Endodermal cell (in vitro differentiated cells): ENCODE measurements around the gene KIF6. TPM values are rescaled to one million over a fixed set of nuclear protein-coding genes. Genes with fewer than 3 reads are reported as not detected.

ENCODE experiments used
- DNase-seq: peaks from one replicate; pipeline ENCODE4 v3.0.0-alpha.2; 2017
- H3K27ac ChIP-seq: 2 replicates; pipeline ENCODE4 v1.5.1; 2013; ENCODE audit warnings: mild to moderate bottlenecking, low read depth, low read length, moderate library complexity
- H3K27me3 ChIP-seq: 2 replicates; pipeline ENCODE4 v1.6.1; 2013; ENCODE audit warnings: mild to moderate bottlenecking, low read length, moderate library complexity; ENCODE audit not compliant: insufficient read depth, control insufficient read depth, poor library complexity, severe bottlenecking
- H3K36me3 ChIP-seq: 2 replicates; pipeline ENCODE4 v1.7.0; 2013; ENCODE audit warnings: mild to moderate bottlenecking, low read length, moderate library complexity; ENCODE audit not compliant: control insufficient read depth, insufficient read depth
- H3K4me1 ChIP-seq: one replicate; pipeline ENCODE4 v1.7.0; 2013; ENCODE audit warnings: low read length; ENCODE audit not compliant: control insufficient read depth, insufficient read depth
- H3K4me3 ChIP-seq: 2 replicates; pipeline ENCODE4 v1.5.1; 2013; ENCODE audit warnings: mild to moderate bottlenecking, low read length, moderate library complexity
- H3K9ac ChIP-seq: 2 replicates; pipeline ENCODE4 v1.6.1; 2013; ENCODE audit warnings: mild to moderate bottlenecking, low read length, moderate library complexity; ENCODE audit not compliant: poor library complexity, severe bottlenecking; ENCODE audit errors: extremely low read depth
- H3K9me3 ChIP-seq: 2 replicates; pipeline ENCODE4 v1.6.1; 2013; ENCODE audit warnings: mild to moderate bottlenecking, low read length, moderate library complexity; ENCODE audit not compliant: control insufficient read depth
- H3K27ac Mint-ChIP-seq: 2 replicates; pipeline ENCODE4 v1.8.0; 2020; ENCODE audit warnings: mixed read lengths
- H3K27me3 Mint-ChIP-seq: 2 replicates; pipeline ENCODE4 v1.8.0; 2021; ENCODE audit warnings: mild to moderate bottlenecking, mixed read lengths; ENCODE audit not compliant: insufficient read depth
- H3K36me3 Mint-ChIP-seq: 2 replicates; pipeline ENCODE4 v1.8.0; 2020; ENCODE audit warnings: low read depth, mixed read lengths
- H3K4me1 Mint-ChIP-seq: 2 replicates; pipeline ENCODE4 v1.8.0; 2020; ENCODE audit warnings: mixed read lengths
- H3K4me3 Mint-ChIP-seq: 2 replicates; pipeline ENCODE4 v1.8.0; 2020; ENCODE audit warnings: mild to moderate bottlenecking, moderate library complexity, mixed read lengths
- H3K9me3 Mint-ChIP-seq: 2 replicates; pipeline ENCODE4 v1.8.0; 2020; ENCODE audit warnings: mild to moderate bottlenecking, mixed read lengths
- WGBS, 2 experiments: methylation state at CpG; one replicate each; pipeline versions ENCODE4 v1.1.5 to v1.1.7; 2013; ENCODE audit warnings: missing lambda C conversion rate in 2 of 2, mixed read lengths in 1 of 2; ENCODE audit not compliant: insufficient coverage in 1 of 2, insufficient read length in 1 of 2; 5-methylcytosine and 5-hydroxymethylcytosine counted together
- total RNA-seq, 2 donors: library from RNA; stranded (reverse); fragmentation: NEBNext Ultra II Directional in 1 of 2; extraction: Animal tissue kit (Norgen Biotek cat#: 25700) in 1 of 2; gene quantifications; 2 replicates in 1 of 2; 3 replicates in 1 of 2; pipeline ENCODE4 v1.2.1, GENCODE V29; 2021
- TF ChIP-seq, protein P1 (sequence below): fragments of 200-600 bp; sonication (generic); conservative IDR thresholded peaks from 2 replicates; pipeline ENCODE4 v1.5.0; 2021; ENCODE audit warnings: antibody characterized with exemption, mild to moderate bottlenecking

The KIF6 gene
- total RNA-seq, 2 donors from 2014 or later, result 0.62 to 1.1 TPM

DNA sequence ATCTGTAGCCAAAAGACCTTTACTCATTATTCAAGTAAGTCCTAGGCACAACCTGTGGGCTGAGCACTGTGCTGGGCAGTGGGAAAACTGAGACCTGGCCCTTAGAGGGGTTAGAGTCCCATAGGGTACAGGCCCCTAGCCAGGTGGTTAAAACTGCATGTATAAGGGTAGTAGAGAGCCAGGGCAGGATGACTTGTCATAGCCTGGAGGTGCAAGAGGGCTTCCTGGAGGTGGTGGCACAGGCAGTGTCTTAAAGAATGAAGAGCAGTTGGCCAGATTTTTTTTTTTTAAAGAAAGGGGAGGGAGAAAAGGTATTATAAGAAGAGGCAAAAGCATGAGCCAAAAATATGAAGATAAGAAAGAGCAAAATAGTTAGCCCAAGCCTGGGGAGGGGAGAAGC lies 226.2 kb downstream of the KIF6 start:
- Mint-ChIP-seq H3K4me1 (peaks cover 11% of the 10 kb centered on the region), H3K27ac (no peak overlapping the region), H3K36me3 (peaks cover 3% of the 10 kb centered on the region), H3K9me3 (peaks cover 26% of the 10 kb centered on the region), H3K4me3 (no peak overlapping the region), H3K27me3 (peaks cover 1% of the 10 kb centered on the region)
- Histone ChIP-seq H3K36me3 (no peaks in the 10 kb centered on the region), H3K4me1 (no peaks in the 10 kb centered on the region), H3K9me3 (peaks cover 13% of the 10 kb centered on the region), H3K9ac (no peak overlapping the region), H3K4me3 (no peak overlapping the region), H3K27ac (no peak overlapping the region), H3K27me3 (no peaks in the 10 kb centered on the region)
- DNase-seq, result no peak
- TF ChIP-seq, protein P1, sequence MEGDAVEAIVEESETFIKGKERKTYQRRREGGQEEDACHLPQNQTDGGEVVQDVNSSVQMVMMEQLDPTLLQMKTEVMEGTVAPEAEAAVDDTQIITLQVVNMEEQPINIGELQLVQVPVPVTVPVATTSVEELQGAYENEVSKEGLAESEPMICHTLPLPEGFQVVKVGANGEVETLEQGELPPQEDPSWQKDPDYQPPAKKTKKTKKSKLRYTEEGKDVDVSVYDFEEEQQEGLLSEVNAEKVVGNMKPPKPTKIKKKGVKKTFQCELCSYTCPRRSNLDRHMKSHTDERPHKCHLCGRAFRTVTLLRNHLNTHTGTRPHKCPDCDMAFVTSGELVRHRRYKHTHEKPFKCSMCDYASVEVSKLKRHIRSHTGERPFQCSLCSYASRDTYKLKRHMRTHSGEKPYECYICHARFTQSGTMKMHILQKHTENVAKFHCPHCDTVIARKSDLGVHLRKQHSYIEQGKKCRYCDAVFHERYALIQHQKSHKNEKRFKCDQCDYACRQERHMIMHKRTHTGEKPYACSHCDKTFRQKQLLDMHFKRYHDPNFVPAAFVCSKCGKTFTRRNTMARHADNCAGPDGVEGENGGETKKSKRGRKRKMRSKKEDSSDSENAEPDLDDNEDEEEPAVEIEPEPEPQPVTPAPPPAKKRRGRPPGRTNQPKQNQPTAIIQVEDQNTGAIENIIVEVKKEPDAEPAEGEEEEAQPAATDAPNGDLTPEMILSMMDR, result no peak

DNA sequence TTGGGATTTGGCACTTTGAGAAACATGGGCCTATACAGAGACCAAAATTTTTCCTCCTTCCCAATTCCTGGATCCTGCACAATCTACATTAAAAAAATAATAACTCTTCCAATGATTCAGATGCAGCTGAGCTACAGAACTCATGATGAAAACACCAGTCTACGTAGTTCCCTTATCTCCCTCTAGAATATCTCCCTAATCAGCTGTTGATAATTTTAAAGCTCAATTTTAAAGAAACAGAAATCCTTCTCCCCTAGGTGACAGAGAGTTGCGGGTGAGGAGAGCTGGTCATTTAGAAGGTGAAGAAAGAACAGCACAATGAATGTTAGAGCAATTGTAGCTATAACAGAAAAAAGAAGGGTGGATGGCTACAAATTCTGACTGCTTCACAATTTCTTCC lies 227.1 kb downstream of the KIF6 start:
- no peak overlapping the region for H3K27ac ChIP-seq
- H3K36me3 ChIP-seq, result no peaks in the 10 kb centered on the region
- Mint-ChIP-seq H3K36me3 (peaks cover 3% of the 10 kb centered on the region), H3K27me3 (no peaks in the 10 kb centered on the region), H3K4me1 (peaks cover 11% of the 10 kb centered on the region), H3K4me3 (no peak overlapping the region), H3K27ac (no peak overlapping the region), H3K9me3 (peaks cover 18% of the 10 kb centered on the region)
- no peak overlapping the region for H3K9ac ChIP-seq
- H3K4me1 ChIP-seq, result no peaks in the 10 kb centered on the region
- no peaks in the 10 kb centered on the region for H3K27me3 ChIP-seq
- TF ChIP-seq, protein P1, result no peak
- no peak for DNase-seq
- peaks cover 13% of the 10 kb centered on the region for H3K9me3 ChIP-seq
- WGBS, 2 experiments, result 65% methylated on average over 2 of the region's 2 CpGs; no CpG with 5 or more reads in 1 of the 2 experiments
- H3K4me3 ChIP-seq, result no peak overlapping the region

DNA sequence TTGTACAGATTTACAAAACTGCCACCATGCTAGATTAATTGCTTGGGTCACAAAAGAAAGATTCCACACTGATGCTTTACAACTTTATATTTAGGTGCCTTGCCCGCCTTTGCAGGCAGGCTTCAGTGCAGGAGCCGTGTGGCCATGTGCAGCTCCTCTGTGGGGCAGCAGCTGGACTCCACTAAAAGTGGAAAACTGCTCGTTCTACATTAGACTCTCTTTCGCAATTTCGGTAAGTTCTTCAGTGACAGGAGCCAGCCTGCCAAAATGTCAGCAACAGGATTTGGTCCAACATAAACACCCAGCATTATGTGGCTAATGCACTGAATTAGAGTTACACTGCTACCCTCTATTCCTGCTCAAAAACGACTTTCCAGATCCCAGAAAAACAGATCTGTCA lies 228.3 kb downstream of the KIF6 start:
- WGBS, 2 experiments, result 85 to 89% methylated on average over 5 to 6 of the region's 6 CpGs
- DNase-seq, result no peak
- Histone ChIP-seq H3K27ac (no peak overlapping the region), H3K36me3 (no peaks in the 10 kb centered on the region), H3K9ac (no peak overlapping the region), H3K9me3 (peaks cover 6% of the 10 kb centered on the region), H3K27me3 (no peaks in the 10 kb centered on the region), H3K4me1 (no peaks in the 10 kb centered on the region), H3K4me3 (no peak overlapping the region)
- Mint-ChIP-seq H3K4me3 (no peak overlapping the region), H3K27me3 (no peaks in the 10 kb centered on the region), H3K4me1 (peaks cover 13% of the 10 kb centered on the region), H3K27ac (no peak overlapping the region), H3K9me3 (peaks cover 7% of the 10 kb centered on the region), H3K36me3 (no peaks in the 10 kb centered on the region)
- TF ChIP-seq, protein P1, result no peak
